NCI-H128 (cell line): ENCODE measurements around the gene ITLN2.
"Not testable (repeated sequence)": the region's sequence is repeated elsewhere in the genome, so short reads cannot be mapped to it uniquely, and the experiment has no call there.

Source experiments
- DNase-seq: peaks from one replicate; lab custom pipeline; 2025; ENCODE audit not compliant: unreplicated experiment; lab: John Stamatoyannopoulos, UW

The ITLN2 gene

GRCh38 chr1:160954158-160955104 is at the start of gene ITLN2:
Gene ITLN2 (minus strand): TSS chr1:160954809. CDS start chr1:160954741, 68 bp downstream.
- DNase-seq: no peak

DNA sequence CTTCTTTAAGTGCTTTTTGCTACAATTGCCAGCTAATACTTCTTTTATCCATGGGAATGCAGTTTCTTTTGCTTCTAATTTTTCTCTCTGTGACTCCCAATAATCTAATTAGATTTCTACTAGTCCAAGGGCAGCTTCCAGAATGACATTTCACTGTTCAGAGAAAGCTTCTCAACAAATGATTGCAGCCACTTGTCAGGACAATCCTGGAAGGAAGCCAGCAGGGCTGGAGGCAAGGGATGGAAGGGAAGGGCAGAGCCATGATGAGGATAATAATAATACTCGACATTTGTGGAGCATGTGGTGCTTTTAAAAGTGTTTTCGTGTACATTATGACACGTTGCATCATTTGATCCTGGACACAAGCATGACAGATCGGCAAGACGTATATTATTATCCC is 46.9 kb upstream of the ITLN2 start:
- no peak for DNase-seq

GRCh38 chr1:161000736-161001480 is 46.3 kb upstream of the ITLN2 start:
- DNase-seq: no peak

DNA sequence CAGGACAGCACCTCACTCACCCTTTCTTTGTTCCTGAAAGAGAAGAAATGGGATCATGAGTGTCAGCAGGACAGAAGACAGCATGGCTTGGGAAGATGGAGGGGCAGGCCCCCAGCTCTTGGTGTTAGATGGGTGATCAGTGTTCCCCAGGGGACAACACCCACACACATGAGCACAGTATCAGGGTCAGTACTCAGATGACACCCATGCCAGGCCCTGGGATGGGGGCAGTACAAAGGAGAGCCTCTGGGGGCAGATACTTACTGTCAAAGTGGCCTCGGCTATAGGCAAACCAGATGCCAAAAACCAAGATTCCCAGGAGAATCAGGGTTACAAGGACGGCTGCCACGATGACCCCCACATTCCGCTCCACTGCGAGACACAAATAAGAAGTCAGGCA is 44.8 kb upstream of the ITLN2 start:
- DNase-seq: no peak

DNA sequence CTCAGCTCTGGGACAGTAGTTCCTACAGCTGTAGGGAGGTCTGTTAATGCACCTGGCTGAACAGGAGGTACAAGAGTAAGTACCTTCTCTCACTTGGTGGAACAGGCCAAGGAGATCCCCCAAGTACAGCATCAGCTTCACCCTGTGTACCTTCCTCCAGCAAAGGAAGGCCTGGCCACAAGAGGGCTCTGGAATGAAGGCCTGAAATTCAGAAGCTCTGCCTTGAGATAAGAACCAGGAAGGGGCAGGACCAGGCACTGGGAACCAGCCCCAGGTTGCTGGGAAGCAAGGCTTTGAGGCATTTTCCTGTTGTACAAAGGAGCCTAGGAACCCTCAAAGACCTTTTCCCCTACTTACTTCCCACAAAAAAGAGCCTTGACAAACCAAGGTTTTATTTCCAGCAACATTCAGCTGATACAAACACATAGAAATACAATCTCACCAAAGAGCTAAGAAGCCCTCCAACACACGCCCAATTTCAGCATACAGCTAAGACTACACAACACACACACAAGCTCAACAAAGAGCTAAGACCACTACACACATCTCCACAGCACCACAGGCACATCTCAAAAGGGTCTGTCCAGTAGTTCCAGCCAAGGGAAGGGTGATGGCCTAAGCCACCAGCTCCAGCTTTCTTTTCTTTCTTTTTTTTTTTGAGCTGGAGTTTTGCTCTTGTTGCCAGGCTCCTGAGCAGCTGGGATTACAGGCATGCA is 42.9 kb upstream of the ITLN2 start:
- DNase-seq: no peak

DNA sequence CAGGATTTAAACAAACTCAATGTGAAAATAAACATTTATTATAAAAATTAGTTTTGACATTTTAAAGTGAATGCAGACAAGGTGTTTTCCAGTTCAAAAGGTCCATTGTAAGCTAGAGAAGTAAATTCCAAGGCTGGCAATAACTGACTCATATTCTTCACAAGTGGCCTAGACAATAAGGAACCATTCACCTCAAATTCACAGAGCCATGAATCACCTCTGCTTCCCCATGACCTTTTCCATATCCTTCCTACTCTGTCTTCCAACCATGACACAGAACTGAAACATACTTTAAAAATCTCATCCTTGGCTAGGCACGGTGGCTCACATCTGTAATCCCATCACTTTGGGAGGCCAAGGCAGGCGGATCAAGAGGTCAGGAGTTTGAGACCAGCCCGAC is 41.6 kb upstream of the ITLN2 start:
- no peak for DNase-seq

GRCh38 chr1:160993544-160994193 is 39.1 kb upstream of the ITLN2 start:
- DNase-seq: no peak

DNA sequence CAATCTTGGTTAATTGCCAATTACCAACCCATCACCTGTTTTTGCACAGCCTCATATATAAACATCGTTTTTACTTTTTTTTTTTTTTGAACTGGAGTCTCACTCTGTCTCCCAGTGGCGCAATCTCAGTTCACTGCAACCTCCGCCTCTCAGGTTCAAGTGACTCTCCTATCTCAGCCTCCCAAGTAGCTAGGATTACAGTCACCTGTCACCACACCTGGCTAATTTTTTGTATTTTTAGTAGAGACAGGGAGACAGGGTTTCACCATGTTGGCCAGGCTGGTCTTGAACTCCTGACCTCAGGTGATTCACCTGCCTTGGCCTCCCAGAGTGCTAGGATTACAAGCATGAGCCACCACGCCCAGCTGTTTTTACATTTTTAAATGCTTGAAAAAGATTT is 37.4 kb upstream of the ITLN2 start:
- DNase-seq: not testable (repeated sequence)

- DNase-seq: no peak
Measured at GRCh38 chr1:160987359-160988050, 32.9 kb upstream of the ITLN2 start.

- DNase-seq: no peak
Measured at GRCh38 chr1:160985723-160986122, 31.1 kb upstream of the ITLN2 start.

GRCh38 chr1:160981584-160982411 is 27.2 kb upstream of the ITLN2 start:
- DNase-seq: no peak

DNA sequence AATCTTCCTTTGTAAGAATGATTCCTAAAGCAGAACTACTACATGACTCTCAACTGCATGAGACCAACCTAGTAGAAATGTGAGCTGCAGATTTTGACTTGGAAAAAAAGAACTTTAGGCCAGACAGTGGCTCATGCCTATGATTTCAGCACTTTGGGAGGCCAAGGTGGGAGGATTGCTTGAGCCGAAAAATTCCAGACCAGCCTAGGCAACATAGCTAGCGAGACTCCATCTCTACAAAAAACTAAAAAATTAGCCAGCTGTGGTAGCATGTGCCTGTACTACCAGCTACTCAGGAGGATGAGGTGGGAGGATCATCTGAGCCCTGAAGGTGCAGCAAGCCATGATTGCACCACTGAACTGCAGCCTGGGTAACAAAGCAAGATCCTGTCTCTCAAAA is 24.7 kb upstream of the ITLN2 start:
- no peak for DNase-seq

DNA sequence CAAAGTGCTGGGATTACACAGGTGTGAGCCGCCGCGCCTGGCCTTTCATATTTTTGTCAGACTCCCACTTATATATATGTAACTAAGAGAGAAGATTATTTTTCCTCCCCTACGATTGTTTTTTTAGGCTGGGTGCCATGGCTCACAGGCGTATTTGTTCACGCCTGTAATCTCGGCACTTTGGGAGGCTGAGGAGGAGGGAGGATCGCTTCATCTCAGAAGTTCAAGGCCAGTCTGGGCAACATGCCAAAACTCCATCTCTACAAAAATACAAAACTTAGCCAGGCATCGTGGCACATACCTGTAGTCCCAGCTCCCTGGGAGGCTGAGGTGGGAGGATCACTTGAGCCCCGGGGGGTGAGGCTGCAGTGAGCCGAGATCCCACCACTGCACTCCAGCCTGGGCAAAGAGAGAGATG is 23.9 kb upstream of the ITLN2 start:
- DNase-seq: no peak

DNA sequence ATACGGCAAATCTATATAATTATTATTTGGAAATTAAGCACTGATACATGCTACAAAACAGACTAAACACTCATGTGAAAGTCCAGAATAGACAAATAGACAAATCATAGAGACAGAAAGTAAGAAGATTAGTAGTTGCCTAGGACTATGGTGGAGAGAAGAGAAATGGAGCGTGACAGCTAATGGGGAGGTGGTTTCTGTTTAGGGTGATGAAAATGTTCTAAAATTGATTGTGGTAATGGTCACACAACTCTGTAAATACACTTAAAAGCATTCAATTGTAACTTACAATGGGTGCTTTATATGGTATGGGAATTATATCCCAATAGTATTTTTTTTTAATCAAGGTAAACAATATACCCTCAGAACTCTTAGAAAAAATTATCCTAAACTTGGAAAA is 20.4 kb upstream of the ITLN2 start:
- DNase-seq: no peak

DNA sequence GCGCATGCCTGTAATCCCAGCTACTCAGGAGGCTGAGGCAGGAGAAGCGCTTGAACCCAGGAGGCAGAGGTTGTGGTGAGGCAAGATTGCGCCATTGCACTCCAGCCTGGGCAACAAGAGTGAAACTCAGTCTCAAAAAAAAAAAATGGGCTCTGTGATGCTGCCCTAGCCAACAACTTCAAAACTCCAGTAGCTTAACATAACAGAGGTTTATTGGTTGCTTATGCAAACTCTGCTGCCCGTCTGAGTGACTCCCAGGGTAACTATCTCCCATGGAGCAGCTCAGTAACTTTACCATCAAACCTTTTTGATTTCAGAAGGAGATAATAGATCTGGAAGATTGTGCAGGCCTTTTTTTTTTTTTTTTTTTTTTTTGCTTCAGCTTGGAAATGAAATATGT is 18.9 kb upstream of the ITLN2 start:
- no peak for DNase-seq

- DNase-seq: no peak
Measured at GRCh38 chr1:160972939-160973338, 18.3 kb upstream of the ITLN2 start.

- no peak for DNase-seq
Measured at GRCh38 chr1:160971618-160972056, 17.0 kb upstream of the ITLN2 start.

DNA sequence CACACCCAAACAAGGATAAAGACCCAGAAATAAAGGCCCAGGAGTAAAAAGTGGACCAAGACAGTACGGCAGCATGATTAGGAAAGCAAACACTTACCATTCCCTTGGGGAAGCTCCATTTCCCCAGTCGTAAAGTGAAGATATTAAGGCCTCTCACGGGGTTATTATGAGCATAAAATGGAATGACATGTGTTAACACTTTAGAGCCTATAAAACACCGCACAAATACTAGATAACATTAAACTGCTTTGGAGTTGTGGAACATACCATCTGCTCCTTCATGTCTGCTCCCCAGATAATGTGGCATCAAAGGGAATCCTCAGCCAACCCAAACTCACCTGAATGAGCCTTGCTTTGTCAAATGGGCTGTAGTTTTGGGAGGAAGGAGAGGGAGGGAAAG is 8.9 kb upstream of the ITLN2 start:
- DNase-seq: no peak

DNA sequence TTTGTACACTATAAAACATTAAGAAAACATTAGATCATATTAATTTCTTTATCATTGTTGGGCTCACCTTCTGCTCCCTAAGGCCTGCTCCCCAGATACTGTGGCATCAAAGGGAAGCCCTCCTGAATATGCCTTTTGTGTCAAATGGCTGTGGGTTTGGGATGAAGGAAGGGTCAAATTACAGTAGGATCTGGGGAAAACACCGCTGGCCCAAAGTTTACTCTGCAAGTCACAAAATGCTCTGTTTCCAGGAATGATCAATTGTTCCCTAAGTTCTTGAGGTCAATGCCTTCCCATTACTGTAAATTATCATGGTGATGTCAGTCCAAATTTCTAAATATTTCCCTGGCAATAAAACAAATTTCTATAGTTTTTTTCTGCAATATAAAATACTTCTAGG is 6.8 kb upstream of the ITLN2 start:
- DNase-seq: no peak
